IMR-90 (cell line): Measurements from ENCODE around the gene CACNA1I. TPM values are rescaled to one million over a fixed set of nuclear protein-coding genes. Genes with fewer than 3 reads are reported as not detected.

Experiments used
- ATAC-seq: fragments of 200-7000 bp; cut with Tn5 transposase; 2 replicates; pipeline ENCODE4 v1.9.1; 2020; ENCODE audit warnings: low read depth, mild to moderate bottlenecking, moderate library complexity
- BruUV-seq: library from RNA; stranded (reverse); fragments of 400-500 nt; replicated peaks from 2 replicates; lab custom pipeline; 2021; lab: Mats Ljungman, UMichigan
- CTCF ChIA-PET: fragments of 300-600 bp; formaldehyde crosslinking; extraction: SDS; loops from one replicate; lab custom pipeline; 2021; ENCODE audit warnings: antibody characterized with exemption; lab: Yijun Ruan, JAX
- POLR2A ChIA-PET: fragments of 300-600 bp; sonication (Branson Sonifier 250); formaldehyde crosslinking; loops from one replicate; lab custom pipeline; 2022; ENCODE audit warnings: antibody characterized with exemption; ENCODE audit not compliant: unreplicated experiment; lab: Charles Lee
- DNase-seq: peaks from one replicate; pipeline ENCODE4 v3.0.0; 2013
- H2AFZ ChIP-seq: replicated peaks from 2 replicates; pipeline ENCODE3; 2013; ENCODE audit warnings: low read length, mild to moderate bottlenecking; ENCODE audit not compliant: poor library complexity
- H2AK5ac ChIP-seq: 2 replicates; pipeline ENCODE4 v1.6.1; 2013; ENCODE audit warnings: low read depth, low read length, inconsistent platforms
- H2AK9ac ChIP-seq: replicated peaks from 2 replicates; pipeline ENCODE3; 2013; ENCODE audit warnings: mild to moderate bottlenecking, low read depth, low read length, moderate library complexity; ENCODE audit not compliant: poor library complexity
- H2BK120ac ChIP-seq: 2 replicates; pipeline ENCODE4 v1.6.1; 2013; ENCODE audit warnings: low read depth, low read length, inconsistent platforms
- H2BK15ac ChIP-seq: 3 replicates; pipeline ENCODE4 v1.6.1; 2013; ENCODE audit warnings: low read depth, low read length, inconsistent platforms
- H2BK20ac ChIP-seq: 2 replicates; pipeline ENCODE4 v1.6.1; 2013; ENCODE audit warnings: low read depth, mild to moderate bottlenecking, inconsistent platforms, low read length, moderate library complexity
- H2BK5ac ChIP-seq: 2 replicates; pipeline ENCODE4 v1.6.1; 2013; ENCODE audit warnings: mild to moderate bottlenecking, low read depth, low read length, inconsistent platforms; ENCODE audit not compliant: poor library complexity, severe bottlenecking
- H3K14ac ChIP-seq: replicated peaks from 2 replicates; pipeline ENCODE4 v1.6.1; 2013; ENCODE audit warnings: low read depth, low read length, inconsistent platforms
- H3K18ac ChIP-seq: 2 replicates; pipeline ENCODE4 v1.6.1; 2013; ENCODE audit warnings: low read depth, low read length, control low read depth
- H3K23ac ChIP-seq: 2 replicates; pipeline ENCODE4 v1.6.1; 2013; ENCODE audit warnings: low read depth, low read length, inconsistent platforms
- H3K27ac ChIP-seq: 2 replicates; pipeline ENCODE4 v1.5.1; 2013; ENCODE audit warnings: mild to moderate bottlenecking, control low read depth, low read length; ENCODE audit not compliant: insufficient read depth
- H3K27me3 ChIP-seq: 2 replicates; pipeline ENCODE4 v1.6.1; 2013; ENCODE audit warnings: low read length; ENCODE audit not compliant: control insufficient read depth, insufficient read depth
- H3K36me3 ChIP-seq: 2 replicates; pipeline ENCODE4 v1.6.1; 2013; ENCODE audit warnings: low read length, mixed read lengths; ENCODE audit not compliant: control insufficient read depth, insufficient read depth
- H3K4ac ChIP-seq: 2 replicates; pipeline ENCODE4 v1.6.1; 2013; ENCODE audit warnings: low read depth, low read length, inconsistent platforms
- H3K4me1 ChIP-seq: 2 replicates; pipeline ENCODE4 v1.6.1; 2013; ENCODE audit warnings: low read length, mixed read lengths; ENCODE audit not compliant: control insufficient read depth, insufficient read depth
- H3K4me2 ChIP-seq: 2 replicates; pipeline ENCODE4 v1.6.1; 2013; ENCODE audit warnings: low read depth, mild to moderate bottlenecking, control low read depth, low read length, moderate library complexity
- H3K4me3 ChIP-seq: 2 replicates; pipeline ENCODE4 v1.5.1; 2013; ENCODE audit warnings: low read depth, mild to moderate bottlenecking, control low read depth, low read length, moderate library complexity; ENCODE audit not compliant: insufficient read depth
- H3K56ac ChIP-seq: 2 replicates; pipeline ENCODE4 v1.6.1; 2013; ENCODE audit warnings: low read length, inconsistent platforms; ENCODE audit not compliant: insufficient read depth; ENCODE audit errors: extremely low read depth
- H3K79me1 ChIP-seq, 2 experiments: 2 replicates each; pipeline ENCODE4 v1.6.1; 2013; ENCODE audit warnings: low read length in 2 of 2, inconsistent platforms in 1 of 2, low read depth in 1 of 2
- H3K9ac ChIP-seq: 2 replicates; pipeline ENCODE4 v1.6.1; 2013; ENCODE audit warnings: low read depth, low read length, control low read depth
- H3K9me1 ChIP-seq: 2 replicates; pipeline ENCODE4 v1.6.1; 2013; ENCODE audit warnings: low read length, inconsistent platforms; ENCODE audit not compliant: insufficient read depth
- H3K9me3 ChIP-seq: 2 replicates; pipeline ENCODE4 v1.6.1; 2013; ENCODE audit warnings: low read length; ENCODE audit not compliant: control insufficient read depth, insufficient read depth
- H4K20me1 ChIP-seq: 2 replicates; pipeline ENCODE4 v1.6.1; 2013; ENCODE audit warnings: low read length, inconsistent platforms; ENCODE audit not compliant: insufficient read depth
- H4K5ac ChIP-seq: 2 replicates; pipeline ENCODE4 v1.6.1; 2013; ENCODE audit warnings: mild to moderate bottlenecking, low read depth, low read length, control low read depth
- H4K8ac ChIP-seq, 2 experiments: 2 replicates each; pipeline ENCODE4 v1.6.1; 2013; ENCODE audit warnings: low read depth in 2 of 2, low read length in 2 of 2, control low read depth in 1 of 2, inconsistent platforms in 1 of 2
- H4K91ac ChIP-seq: 2 replicates; pipeline ENCODE4 v1.6.1; 2013; ENCODE audit warnings: low read depth, low read length, inconsistent platforms; ENCODE audit not compliant: insufficient read depth
- BHLHE40 ChIP-seq: fragments of 150-350 bp; IDR thresholded peaks from 2 replicates; pipeline ENCODE4 v1.6.1; 2016; ENCODE audit warnings: mild to moderate bottlenecking, low read depth, low read length
- CHD1 ChIP-seq: IDR thresholded peaks from 2 replicates; pipeline ENCODE4 v1.6.1; 2012; ENCODE audit warnings: low read depth, low read length, improper control_type of control experiment
- ELK1 ChIP-seq: fragments of 150-350 bp; IDR thresholded peaks from 2 replicates; pipeline ENCODE4 v1.6.1; 2016; ENCODE audit warnings: low read depth, mild to moderate bottlenecking, low read length, moderate library complexity, borderline replicate concordance
- FOS ChIP-seq: fragments of 150-350 bp; IDR thresholded peaks from 2 replicates; pipeline ENCODE4 v1.6.1; 2016; ENCODE audit warnings: low read depth, low read length
- MAFK ChIP-seq: IDR thresholded peaks from 2 replicates; pipeline ENCODE4 v1.6.1; 2012; ENCODE audit warnings: low read depth, low read length, improper control_type of control experiment
- MAZ ChIP-seq: IDR thresholded peaks from 2 replicates; pipeline ENCODE4 v1.6.1; 2012; ENCODE audit warnings: low read depth, mild to moderate bottlenecking, low read length, improper control_type of control experiment, moderate library complexity, borderline replicate concordance
- MXI1 ChIP-seq: IDR thresholded peaks from 2 replicates; pipeline ENCODE4 v1.6.1; 2012; ENCODE audit warnings: low read depth, mild to moderate bottlenecking, low read length, moderate library complexity, borderline replicate concordance
- NFE2L2 ChIP-seq: fragments of 150-350 bp; IDR thresholded peaks from 2 replicates; pipeline ENCODE4 v1.6.1; 2016; ENCODE audit warnings: low read depth, mild to moderate bottlenecking, low read length
- POLR2A ChIP-seq: IDR thresholded peaks from 2 replicates; pipeline ENCODE4 v1.6.1; 2012; ENCODE audit warnings: mild to moderate bottlenecking, low read depth, low read length
- RAD21 ChIP-seq: IDR thresholded peaks from 2 replicates; pipeline ENCODE4 v1.6.1; 2012; ENCODE audit warnings: low read length, improper control_type of control experiment
- RCOR1 ChIP-seq: IDR thresholded peaks from 2 replicates; pipeline ENCODE4 v1.6.1; 2012; ENCODE audit warnings: mild to moderate bottlenecking, low read length, improper control_type of control experiment; ENCODE audit not compliant: insufficient replicate concordance
- RFX5 ChIP-seq: IDR thresholded peaks from 2 replicates; pipeline ENCODE4 v1.8.0; 2012; ENCODE audit warnings: low read depth, mild to moderate bottlenecking, low read length, moderate library complexity
- SMC3 ChIP-seq: fragments of 150-350 bp; IDR thresholded peaks from 2 replicates; pipeline ENCODE4 v1.6.1; 2016; ENCODE audit warnings: low read depth, mild to moderate bottlenecking, antibody characterized with exemption, low read length, moderate library complexity
- USF2 ChIP-seq: fragments of 150-350 bp; IDR thresholded peaks from 2 replicates; pipeline ENCODE4 v1.6.1; 2017; ENCODE audit warnings: mild to moderate bottlenecking, antibody characterized with exemption, low read length, low read depth
- WGBS, 2 experiments: methylation state at CpG; one replicate each; pipeline versions ENCODE4 v1.1.5 to v1.1.7; 2013; ENCODE audit warnings: missing lambda C conversion rate in 2 of 2; ENCODE audit not compliant: insufficient read length in 1 of 2; ENCODE audit errors: extremely low coverage in 2 of 2; 5-methylcytosine and 5-hydroxymethylcytosine counted together
- dilution Hi-C: fragments of 300-500 bp; cut with HindIII; formaldehyde crosslinking; loops from one replicate; pipeline ENCODE4 v1.14.3; 2018; ENCODE audit warnings: low sequenced_read_pairs; ENCODE audit not compliant: unreplicated experiment
- in situ Hi-C: fragments of 300-500 bp; cut with MboI; formaldehyde crosslinking; loops from 3 replicates; pipeline ENCODE4 v1.14.3; 2019; ENCODE audit warnings: low sequenced_read_pairs, inconsistent platforms, mixed read lengths
- intact Hi-C: fragments of 100-400 bp; cut with micrococcal nuclease; formaldehyde crosslinking; loops from 2 replicates; pipeline ENCODE4 v1.10.0; 2022
- polyA plus RNA-seq, 3 experiments: library from polyadenylated mRNA; depleted of rRNA; stranded (reverse); fragments of >200 nt; gene quantifications; 2 replicates each; pipeline ENCODE4 v1.2.3, GENCODE V29; 2012; ENCODE audit warnings: low replicate concordance in 1 of 3
- total RNA-seq: library from RNA; depleted of rRNA; stranded (reverse); fragments of >200 nt; gene quantifications from 2 replicates; pipeline ENCODE4 v1.2.3, GENCODE V29; 2012
- TF ChIP-seq, protein P1 (sequence below): conservative IDR thresholded peaks from 2 replicates; pipeline ENCODE4 v1.5.1; 2012; ENCODE audit warnings: mild to moderate bottlenecking, low read depth, low read length, improper control_type of control experiment

CACNA1I gene
- total and polyA plus RNA-seq, 2 of the 4 experiments (the other 2 are of a cell fraction), result under 0.01 to 0.02 TPM

DNA sequence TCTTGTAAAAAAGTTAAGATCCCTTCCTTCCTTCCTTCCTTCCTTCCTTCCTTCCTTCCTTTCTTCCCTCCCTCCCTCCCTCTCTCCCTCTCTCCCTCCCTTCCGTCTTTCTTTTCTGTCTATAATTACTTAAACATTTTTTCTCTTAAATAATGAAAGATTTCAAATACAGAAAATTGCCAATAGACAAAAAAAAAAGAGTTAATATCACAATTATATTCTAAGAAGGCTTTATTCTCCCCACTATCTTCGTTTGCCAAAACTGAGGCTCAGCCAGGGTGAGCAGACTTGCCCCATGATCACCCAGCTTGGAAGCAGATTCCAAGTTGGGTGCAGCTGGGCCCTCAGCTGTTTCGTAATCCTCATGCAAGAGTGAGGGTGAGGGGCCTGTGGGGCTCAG lies 327 bp upstream of the CACNA1I start:
- BruUV-seq, result no TSS peak
- dilution Hi-C loops (no loop called here), intact Hi-C loops (no loop called here), in situ Hi-C loops (no loop called here)
- no peaks in the 10 kb centered on the region for H3K79me1 ChIP-seq
- H3K23ac ChIP-seq, result no peak overlapping the region
- H2BK5ac ChIP-seq, result no peak overlapping the region
- WGBS, 2 experiments, result 100% methylated on average over 1 of the region's 3 CpGs; no CpG with 5 or more reads in 1 of the 2 experiments
- peaks cover 3% of the 10 kb centered on the region; the same call in 1 of the 2 replicates for H3K9me3 ChIP-seq
- peaks cover 7% of the 10 kb centered on the region for H3K4me1 ChIP-seq
- TF ChIP-seq RFX5 (no peak), MAZ (no peak), POLR2A (no peak), ELK1 (no peak), BHLHE40 (no peak), FOS (no peak), CHD1 (no peak), SMC3 (no peak), MXI1 (no peak), RCOR1 (no peak), NFE2L2 (no peak), RAD21 (no peak), MAFK (no peak), USF2 (no peak)
- TF ChIP-seq, protein P1, sequence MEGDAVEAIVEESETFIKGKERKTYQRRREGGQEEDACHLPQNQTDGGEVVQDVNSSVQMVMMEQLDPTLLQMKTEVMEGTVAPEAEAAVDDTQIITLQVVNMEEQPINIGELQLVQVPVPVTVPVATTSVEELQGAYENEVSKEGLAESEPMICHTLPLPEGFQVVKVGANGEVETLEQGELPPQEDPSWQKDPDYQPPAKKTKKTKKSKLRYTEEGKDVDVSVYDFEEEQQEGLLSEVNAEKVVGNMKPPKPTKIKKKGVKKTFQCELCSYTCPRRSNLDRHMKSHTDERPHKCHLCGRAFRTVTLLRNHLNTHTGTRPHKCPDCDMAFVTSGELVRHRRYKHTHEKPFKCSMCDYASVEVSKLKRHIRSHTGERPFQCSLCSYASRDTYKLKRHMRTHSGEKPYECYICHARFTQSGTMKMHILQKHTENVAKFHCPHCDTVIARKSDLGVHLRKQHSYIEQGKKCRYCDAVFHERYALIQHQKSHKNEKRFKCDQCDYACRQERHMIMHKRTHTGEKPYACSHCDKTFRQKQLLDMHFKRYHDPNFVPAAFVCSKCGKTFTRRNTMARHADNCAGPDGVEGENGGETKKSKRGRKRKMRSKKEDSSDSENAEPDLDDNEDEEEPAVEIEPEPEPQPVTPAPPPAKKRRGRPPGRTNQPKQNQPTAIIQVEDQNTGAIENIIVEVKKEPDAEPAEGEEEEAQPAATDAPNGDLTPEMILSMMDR, result no peak
- H2AK5ac ChIP-seq, result no peak overlapping the region
- no peak overlapping the region for H2AK9ac ChIP-seq
- no peak overlapping the region for H4K8ac ChIP-seq
- H3K4me3 ChIP-seq, result no peak overlapping the region
- no peak overlapping the region for H3K56ac ChIP-seq
- DNase-seq (no peak), ATAC-seq (no peak)
- POLR2A ChIA-PET, result no interaction called here
- no peak overlapping the region for H3K14ac ChIP-seq
- no peaks in the 10 kb centered on the region for H3K36me3 ChIP-seq
- no peak overlapping the region for H2BK15ac ChIP-seq
- CTCF ChIA-PET, result interaction anchor here (0.7 to 1.4 kb wide), 2 partner anchors 8 to 11 kb away, joined by 4 read pairs; no protein-coding TSS in a partner anchor
- no peak overlapping the region for H2BK120ac ChIP-seq
- no peak overlapping the region for H3K18ac ChIP-seq
- no peak overlapping the region for H3K4me2 ChIP-seq
- H3K27ac ChIP-seq, result no peak overlapping the region
- H3K9ac ChIP-seq, result no peak overlapping the region
- H4K20me1 ChIP-seq, result peaks cover 3% of the 10 kb centered on the region; the same call in 1 of the 2 replicates
- peaks cover 12% of the 10 kb centered on the region for H3K9me1 ChIP-seq
- no peak overlapping the region for H2BK20ac ChIP-seq
- no peak overlapping the region for H2AFZ ChIP-seq
- H4K5ac ChIP-seq, result no peak overlapping the region
- no peak overlapping the region for H3K4ac ChIP-seq
- peaks cover 3% of the 10 kb centered on the region for H3K27me3 ChIP-seq
- no peak overlapping the region for H4K91ac ChIP-seq
